Activated CD4-positive, alpha-beta T cell treated with anti-CD3 and anti-CD28 coated beads for 1 hour (primary cell): ENCODE measurements around the gene PAX1.

ENCODE experiments used
- DNase-seq: peaks from one replicate; pipeline ENCODE4 v3.0.0-alpha.2; 2020

PAX1 gene

DNA sequence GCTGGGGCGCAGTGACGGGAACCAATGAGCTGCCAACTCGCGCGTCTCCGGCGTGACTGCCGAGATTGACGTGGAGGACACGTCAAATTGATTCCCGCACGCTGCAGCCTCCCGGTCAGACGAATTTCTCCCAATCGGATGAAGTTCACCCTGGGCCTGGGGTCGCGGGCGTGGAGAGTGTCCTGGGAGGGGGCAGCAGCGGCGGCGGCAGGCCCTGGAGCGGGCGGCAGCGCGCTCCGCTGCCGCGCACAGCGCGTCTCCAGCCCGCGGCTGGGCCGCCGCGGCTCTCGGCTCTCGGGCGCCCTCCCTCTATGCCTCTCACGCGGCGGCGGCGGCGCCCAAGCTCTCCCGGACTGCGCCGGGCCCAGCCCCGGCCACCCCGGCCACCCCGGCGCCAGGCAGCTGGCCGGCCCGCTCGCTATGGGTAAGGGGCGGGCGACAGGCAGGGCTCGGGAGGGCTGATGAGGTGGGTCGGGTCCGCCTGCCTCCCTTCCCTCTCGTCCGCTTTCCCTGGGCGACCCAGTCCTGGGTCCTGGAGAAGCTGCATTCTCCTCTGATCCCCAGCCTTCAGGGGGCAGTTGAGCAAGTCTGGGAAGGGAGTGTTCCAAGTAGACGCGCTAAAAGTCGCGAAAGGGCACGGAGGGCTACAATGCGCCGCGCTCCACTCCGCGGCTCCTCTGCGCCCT is at the start of gene PAX1:
TSS of gene PAX1 (plus strand) at position 90 of the 686 bp plus-strand sequence. CDS start at position 139, 49 bp downstream.
- DNase-seq = no peak

DNA sequence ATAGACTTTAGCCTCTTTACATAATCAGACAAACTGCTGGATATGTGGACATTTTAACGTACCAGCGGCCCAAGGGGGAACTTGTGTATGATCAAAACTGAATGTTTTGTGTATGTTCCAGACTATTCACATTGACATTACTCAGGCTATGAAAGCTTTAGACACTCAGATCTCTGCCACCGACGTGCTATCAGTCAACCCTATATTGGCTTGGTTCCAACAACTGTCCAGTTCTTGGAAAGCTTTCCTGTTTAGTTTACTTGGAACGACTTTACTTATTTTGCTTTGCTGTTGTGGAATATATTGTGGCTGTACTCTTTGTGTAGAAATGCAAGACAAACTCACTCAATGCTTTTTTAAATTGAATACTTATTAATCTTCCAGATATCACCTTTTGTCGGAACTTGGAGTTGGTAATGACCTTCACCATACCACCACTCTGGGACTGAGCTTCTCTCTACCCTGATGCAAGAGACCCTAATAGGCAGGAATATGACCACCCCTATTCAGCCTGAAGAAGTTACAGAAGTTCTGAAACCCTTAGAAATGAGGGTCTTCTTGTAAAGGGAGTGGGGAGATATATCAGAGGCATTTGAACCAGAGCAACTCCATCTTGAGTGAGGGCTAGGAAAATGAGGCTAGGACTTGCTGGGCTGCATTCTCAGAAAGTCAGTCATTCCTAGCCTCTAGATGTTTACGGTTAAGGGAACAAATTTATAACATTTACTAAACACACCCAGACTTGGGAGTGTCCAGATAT is 49.0 kb upstream of the PAX1 start:
- no peak for DNase-seq

DNA sequence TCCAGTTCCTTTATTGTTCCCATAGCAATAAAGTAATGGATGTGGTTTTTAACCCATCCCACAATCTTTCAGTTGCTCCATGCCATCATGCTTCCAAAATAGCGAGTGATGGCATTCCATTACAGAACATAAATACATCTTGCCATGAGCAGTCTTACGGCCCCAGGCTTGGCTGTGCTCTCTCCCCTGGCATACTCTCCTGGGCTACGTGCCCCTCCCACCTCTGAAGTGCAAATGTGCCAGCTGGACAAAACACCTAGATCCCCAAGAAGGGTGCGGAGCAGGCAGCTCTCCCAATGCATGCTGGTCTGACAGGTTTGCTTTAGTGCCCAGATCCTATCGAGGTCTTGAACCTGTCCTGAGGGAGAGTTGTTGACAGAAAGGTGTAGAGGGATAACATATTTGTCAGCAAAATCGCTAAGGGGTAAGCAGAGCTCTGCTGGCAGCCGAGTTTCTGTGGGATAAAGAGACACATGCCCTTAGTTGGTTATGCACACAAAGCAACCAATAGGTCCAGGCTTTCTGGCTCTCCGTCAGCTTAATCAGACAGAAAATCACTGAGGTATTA is 43.9 kb upstream of the PAX1 start:
- no peak for DNase-seq

DNA sequence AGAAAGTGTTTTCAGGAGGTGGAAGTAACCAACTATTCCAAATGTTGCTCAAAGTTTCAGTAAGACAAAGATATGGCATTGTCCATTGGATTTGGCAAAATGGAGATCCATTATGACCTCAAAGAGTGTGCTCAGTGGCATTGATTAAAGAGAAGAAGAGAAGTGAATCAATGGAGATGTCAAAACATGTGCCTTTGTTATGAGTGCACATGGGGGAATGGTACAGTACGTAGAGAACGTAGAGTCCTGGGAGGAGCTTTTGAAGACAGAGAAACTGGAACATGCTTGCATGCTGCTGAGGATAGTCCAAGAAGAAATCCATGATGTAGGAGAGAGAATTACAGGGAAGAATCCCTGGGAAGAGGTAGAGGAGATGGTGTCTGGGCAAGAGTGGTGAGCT is 42.0 kb upstream of the PAX1 start:
- DNase-seq = no peak

- no peak for DNase-seq
These were observed 39.6 kb upstream of the PAX1 start for GRCh38 chr20:21665687-21666446.

DNA sequence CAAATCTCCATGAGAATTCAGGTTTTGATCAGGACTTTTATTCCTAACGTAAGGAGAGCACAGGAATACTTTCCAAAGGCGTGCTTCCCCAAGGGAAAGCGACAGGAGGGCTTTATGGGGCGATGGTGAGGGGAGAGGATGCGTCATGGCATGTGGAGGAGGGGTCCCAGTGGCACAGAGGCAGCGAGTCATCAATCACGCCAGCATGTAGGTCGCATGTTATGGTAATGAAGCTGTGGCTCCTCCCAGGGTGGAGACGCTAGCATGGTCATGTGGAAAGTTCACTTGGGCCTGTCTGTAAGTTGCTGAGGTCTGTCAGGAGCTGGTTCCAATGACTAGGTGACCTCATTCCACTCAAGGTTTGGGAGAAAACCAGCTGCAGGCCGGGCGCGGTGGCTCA is 35.3 kb upstream of the PAX1 start:
- no peak for DNase-seq

DNA sequence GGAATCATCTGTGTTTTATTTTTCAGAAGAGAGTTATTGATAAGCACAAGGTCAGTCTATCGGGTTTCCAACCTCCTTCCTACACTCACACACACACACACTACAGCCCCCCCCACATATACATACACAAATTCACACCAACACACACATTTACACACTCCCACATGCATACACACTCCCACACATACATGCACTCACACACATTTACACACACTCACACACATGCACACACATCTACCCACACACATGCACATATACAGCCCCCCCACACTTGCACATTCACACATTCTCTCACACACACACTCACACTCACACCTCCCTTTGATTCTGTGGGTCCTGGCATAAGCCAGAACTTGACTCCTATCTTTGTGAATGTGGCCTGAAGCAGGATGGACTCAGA is 34.5 kb upstream of the PAX1 start:
- DNase-seq = no peak

GRCh38 chr20:21677261-21677660 is 28.2 kb upstream of the PAX1 start:
- no peak for DNase-seq

DNA sequence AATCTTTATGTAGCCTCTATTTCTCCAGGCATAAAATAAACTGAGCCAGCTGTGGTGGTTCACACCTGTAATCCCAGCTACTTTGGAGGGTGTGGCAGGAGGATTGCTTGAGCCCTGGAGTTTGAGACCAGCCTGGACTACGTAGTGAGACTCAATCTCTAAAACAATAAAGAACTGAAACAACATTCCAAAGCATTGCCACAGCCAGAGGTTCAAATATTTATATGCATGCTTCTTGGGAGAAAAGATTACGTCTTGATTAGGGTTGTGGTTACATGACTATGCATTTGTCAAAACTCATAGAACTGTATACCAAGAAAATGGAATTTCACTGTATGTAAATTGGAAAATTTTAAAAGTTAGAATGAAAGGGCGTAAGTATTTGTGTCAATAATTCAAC is 27.7 kb upstream of the PAX1 start:
- no peak for DNase-seq

DNA sequence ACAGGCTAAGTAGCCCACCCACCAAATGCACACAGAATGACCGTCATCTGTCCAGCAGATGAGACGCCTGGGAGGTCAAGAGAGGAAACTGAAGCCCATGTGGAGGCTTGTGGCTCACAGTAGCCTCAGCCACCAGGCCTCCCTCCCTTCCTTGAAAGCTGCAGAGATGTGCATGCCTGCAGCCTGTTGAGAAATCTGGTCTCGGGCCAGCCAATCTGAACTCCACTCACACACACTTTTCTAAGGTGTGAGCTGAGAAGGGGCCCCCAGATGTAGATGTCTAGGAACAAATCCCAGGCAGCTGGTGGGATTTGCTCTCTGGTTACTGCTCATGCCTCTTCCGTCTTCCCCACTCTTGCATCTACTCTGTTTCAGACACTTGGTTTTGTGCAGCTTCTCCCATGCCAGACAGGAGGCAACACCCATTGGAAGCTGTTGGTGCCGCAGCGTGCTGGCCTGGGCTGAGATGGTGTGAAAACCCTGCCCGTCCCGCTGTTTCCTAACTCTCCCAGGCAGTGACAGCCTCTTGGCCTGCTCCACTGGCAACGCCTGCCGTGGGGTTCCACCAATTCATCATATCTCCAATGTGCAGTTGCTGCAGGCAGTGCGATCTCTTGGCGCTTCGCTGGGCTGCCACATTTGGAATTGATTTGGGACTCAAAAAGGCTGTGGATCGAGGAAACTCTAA is 24.1 kb upstream of the PAX1 start:
- no peak for DNase-seq

DNA sequence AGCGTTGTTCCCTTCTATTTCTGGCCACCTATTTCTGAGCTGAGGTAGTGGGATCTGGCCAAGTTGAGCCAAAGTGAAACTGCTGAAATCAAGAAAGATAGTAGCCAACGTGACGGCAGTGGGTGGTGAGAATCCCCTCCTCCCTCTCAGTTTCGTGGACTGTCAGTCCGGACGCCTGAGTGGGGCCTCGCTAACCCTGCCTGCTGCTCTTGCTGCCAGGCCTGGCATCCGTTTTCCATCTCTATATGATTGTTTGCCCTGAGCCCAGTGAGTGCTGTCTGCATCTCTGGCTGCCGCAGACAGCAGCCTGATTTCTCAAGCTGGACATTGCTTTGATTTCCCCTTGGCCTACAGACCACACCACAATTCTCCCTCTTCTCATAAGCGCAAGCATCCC is 23.5 kb upstream of the PAX1 start:
- no peak for DNase-seq

- DNase-seq = no peak
These were observed 22.9 kb upstream of the PAX1 start for GRCh38 chr20:21682521-21682954.

- DNase-seq = no peak
These were observed 20.8 kb upstream of the PAX1 start for GRCh38 chr20:21684671-21685070.

DNA sequence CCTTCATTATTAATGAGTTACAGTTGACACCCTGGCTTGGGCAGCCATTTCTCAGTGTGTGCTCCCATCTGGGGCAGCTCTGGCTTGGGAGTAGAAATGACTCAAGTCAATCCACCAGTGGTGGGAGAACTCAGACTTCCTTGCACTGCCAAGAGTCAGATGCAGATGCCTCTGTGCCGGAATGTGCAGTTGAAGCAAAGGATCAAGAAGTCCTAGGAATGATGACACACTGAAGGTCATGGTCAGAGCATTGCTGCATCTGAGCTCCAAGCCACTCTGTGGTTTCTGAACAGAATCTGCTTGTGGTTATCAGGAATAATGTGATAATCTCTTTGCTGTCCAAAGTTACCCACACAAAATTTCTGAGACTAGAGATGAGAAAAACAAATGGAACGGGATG is 19.5 kb upstream of the PAX1 start:
- no peak for DNase-seq

DNA sequence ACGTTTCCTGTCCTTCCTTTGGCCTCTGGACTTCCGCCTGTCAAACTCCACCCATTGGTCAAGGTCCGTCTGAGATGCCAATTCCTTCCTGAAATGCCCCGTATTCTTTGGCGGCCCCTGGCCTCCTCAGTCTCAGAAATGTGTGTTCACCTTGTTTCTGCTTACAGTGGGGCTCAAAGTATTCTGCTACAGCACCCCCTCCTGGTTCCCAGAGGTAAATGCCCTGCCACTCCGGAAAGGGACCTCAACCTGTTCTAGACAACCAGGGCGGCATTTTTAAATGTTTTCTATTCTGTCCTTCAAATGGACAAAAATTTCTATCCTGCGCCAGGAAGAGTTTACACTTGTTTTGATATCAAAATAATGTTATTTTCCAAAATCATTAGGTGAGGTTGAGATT is 12.1 kb upstream of the PAX1 start:
- DNase-seq = no peak

- DNase-seq = no peak
These were observed 6.8 kb upstream of the PAX1 start for GRCh38 chr20:21698494-21699215.

DNA sequence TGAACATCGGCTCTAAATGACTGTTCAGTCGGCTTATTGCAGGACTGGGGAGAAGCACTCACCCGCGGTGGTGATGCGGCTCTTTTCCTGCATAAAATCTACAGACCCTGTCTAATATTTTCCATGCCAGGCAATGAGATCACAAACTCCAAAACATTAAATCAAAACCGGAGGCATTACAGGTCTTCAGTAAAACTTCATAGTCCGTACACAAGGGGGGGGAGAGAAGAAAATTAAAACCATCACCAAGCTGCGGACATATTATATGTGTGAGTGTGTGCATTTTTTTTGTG is 6.3 kb upstream of the PAX1 start:
- DNase-seq = no peak

DNA sequence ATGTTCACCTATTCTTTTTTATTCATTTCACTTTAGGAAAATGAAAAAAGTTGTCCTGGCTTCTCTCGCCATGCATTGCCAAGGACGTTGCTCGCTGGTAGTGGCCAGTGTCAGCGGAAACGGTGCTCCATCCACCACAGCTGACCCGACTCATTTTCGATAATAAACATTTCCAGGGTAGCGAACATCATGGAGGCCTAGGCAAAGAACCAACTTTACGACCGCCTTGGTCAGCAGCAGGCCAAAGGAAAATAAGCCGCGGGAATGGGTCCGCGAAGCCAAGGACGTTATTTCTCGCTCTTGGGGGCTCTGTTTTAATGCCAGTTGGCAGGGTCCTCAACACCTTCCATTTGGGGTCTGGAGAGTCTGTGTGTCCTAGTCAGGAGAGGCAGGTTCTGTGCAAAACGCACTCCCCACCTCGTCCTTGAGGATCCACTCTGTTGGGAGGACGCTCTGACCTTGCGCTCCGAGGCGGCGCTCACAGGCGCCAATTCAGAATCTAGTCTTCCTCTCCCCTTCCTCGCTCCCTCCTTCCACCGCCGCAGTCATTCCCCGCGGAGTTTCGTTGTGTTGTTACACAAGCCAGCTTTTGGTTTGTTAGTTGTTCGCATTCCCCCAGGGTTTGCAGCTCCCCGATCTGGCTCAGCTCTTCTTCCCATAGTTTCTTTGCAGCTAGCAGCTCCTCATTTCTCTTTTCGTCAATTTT is 4.1 kb upstream of the PAX1 start:
- DNase-seq = no peak

DNA sequence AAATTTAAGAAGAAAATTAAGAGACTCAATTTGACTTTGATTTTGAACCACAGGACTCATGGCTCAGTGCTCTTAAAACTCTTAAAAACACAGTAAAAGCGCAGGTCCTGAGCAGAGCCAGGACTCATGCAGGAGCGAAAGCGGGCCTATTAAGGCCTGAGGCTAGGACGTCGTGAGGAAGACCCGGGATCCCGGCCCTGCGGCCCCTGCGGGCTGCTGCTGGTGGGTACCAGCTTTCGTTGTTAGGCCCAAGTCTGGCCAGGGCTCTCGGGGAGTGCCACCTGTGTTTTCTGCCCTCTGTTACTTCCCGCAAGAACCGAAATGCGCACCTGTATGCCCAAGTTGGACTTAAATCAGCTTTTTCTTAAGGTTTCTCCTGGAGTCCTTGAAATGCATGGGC is 3.4 kb upstream of the PAX1 start:
- no peak for DNase-seq

- no peak for DNase-seq
These were observed 2.7 kb upstream of the PAX1 start for GRCh38 chr20:21702553-21703470.
